ENCODE data around the gene EEFSEC. TPM values are rescaled to one million over a fixed set of nuclear protein-coding genes. Genes with fewer than 3 reads are reported as not detected.

The EEFSEC gene
- total RNA-seq, 1 donor from 2014 or later: 24.6 TPM

GRCh38 chr3:128343287-128344051 is 190.2 kb downstream of the EEFSEC start:
- H3K36me3 ChIP-seq: peaks cover 0 to 5% of the 10 kb centered on the region in 2 donors
- H3K4me3 ChIP-seq: no peak overlapping the region
- peaks cover 4% of the 10 kb centered on the region for H3K4me1 ChIP-seq
- no peak for TF ChIP-seq POLR2A (IDR thresholded peaks at IDR 0.05)
- no peak for TF ChIP-seq POLR2AphosphoS5 (IDR thresholded peaks at IDR 0.05; ENCODE audit: insufficient read depth in 1 of 2, low read depth in 1 of 2)
- TF ChIP-seq CTCF (IDR thresholded peaks at IDR 0.05): no peak
- DNase-seq (ENCODE audit: extremely low spot score in 2 of 2): no peak
- no peak overlapping the region for H3K27ac ChIP-seq
- no peaks in the 10 kb centered on the region for H3K9me3 ChIP-seq
- no peaks in the 10 kb centered on the region for H3K27me3 ChIP-seq
- intact Hi-C loops (cut with DNase I): no loop called here

- no peak for TF ChIP-seq CTCF (IDR thresholded peaks at IDR 0.05)
- no peak for TF ChIP-seq POLR2AphosphoS5 (IDR thresholded peaks at IDR 0.05; ENCODE audit: insufficient read depth in 1 of 2, low read depth in 1 of 2)
- no peak for TF ChIP-seq POLR2A (IDR thresholded peaks at IDR 0.05)
Measured at GRCh38 chr3:128344052-128344735, 190.9 kb downstream of the EEFSEC start.

GRCh38 chr3:128345196-128345595 is 191.9 kb downstream of the EEFSEC start:
- intact Hi-C loops (cut with DNase I): no loop called here
- no peak for DNase-seq (ENCODE audit: extremely low spot score in 2 of 2)

More at GRCh38 chr3:128344052-128344735, 190.9 kb downstream of the EEFSEC start:
- Histone ChIP-seq H3K4me1 (peaks cover 11% of the 10 kb centered on the region), H3K27ac (no peak overlapping the region), H3K36me3 (peaks cover 0 to 5% of the 10 kb centered on the region in 2 donors), H3K27me3 (no peaks in the 10 kb centered on the region), H3K4me3 (no peak overlapping the region), H3K9me3 (no peaks in the 10 kb centered on the region)
- no peak for DNase-seq (ENCODE audit: extremely low spot score in 2 of 2)
- intact Hi-C loops (cut with DNase I): no loop called here

DNA sequence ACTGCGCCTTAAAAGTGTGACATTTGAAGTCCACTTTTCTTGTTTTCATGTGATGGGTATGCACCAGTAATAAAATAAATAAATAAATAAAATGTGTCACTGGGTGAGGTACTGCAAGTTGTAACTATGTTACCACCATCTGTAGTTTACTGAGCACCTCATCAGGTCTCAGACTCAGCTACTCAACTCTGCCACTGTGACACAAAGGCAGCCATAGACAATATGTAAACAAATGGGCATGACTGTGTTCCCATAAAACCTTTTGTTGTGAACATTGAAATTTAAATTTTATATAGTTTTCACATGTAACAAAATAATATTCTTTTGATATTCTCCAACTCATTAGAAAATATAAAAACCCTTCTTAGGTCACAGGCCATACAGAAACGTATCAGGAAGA is 193.3 kb downstream of the EEFSEC start:
- Histone ChIP-seq H3K27ac (no peak overlapping the region), H3K9me3 (no peaks in the 10 kb centered on the region), H3K36me3 (peaks cover 0 to 2% of the 10 kb centered on the region in 2 donors), H3K27me3 (no peaks in the 10 kb centered on the region), H3K4me3 (no peak overlapping the region), H3K4me1 (peaks cover 17% of the 10 kb centered on the region)
- no peak for DNase-seq (ENCODE audit: extremely low spot score in 2 of 2)
- intact Hi-C loops (cut with DNase I): no loop called here
- TF ChIP-seq POLR2A (IDR thresholded peaks at IDR 0.05) (no peak), CTCF (IDR thresholded peaks at IDR 0.05) (no peak), POLR2AphosphoS5 (IDR thresholded peaks at IDR 0.05; ENCODE audit: insufficient read depth in 1 of 2, low read depth in 1 of 2) (no peak)

More at GRCh38 chr3:128345196-128345595, 191.9 kb downstream of the EEFSEC start:
- Histone ChIP-seq H3K9me3 (no peaks in the 10 kb centered on the region), H3K4me1 (peaks cover 17% of the 10 kb centered on the region), H3K36me3 (peaks cover 0 to 5% of the 10 kb centered on the region in 2 donors), H3K27me3 (no peaks in the 10 kb centered on the region), H3K4me3 (no peak overlapping the region), H3K27ac (no peak overlapping the region)
- no peak for TF ChIP-seq POLR2AphosphoS5 (IDR thresholded peaks at IDR 0.05; ENCODE audit: insufficient read depth in 1 of 2, low read depth in 1 of 2)
- TF ChIP-seq POLR2A (IDR thresholded peaks at IDR 0.05): no peak
- no peak for TF ChIP-seq CTCF (IDR thresholded peaks at IDR 0.05)

DNA sequence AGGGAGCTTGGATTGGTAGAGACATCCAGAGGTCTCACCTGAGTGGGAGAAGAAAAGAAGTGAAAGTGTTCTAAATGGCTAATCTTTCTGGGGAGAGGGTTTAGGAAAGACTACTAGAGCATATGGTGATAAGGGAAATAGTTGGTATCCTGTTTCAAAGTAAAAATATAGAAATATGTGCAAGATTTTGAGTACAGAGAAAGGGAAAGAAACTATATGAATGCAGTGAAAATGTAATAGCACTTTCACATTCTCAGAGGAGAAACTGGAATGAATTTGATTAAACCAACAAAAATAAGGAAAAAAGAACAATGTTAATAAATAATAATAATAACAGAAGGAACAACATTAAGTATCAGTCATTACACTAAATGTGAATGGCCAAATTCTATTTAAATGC is 194.0 kb downstream of the EEFSEC start:
- no peak for DNase-seq (ENCODE audit: extremely low spot score in 2 of 2)
- no peak overlapping the region for H3K27ac ChIP-seq
- H3K4me3 ChIP-seq: no peak overlapping the region
- H3K36me3 ChIP-seq: no peaks in the 10 kb centered on the region
- intact Hi-C loops (cut with DNase I): no loop called here
- no peaks in the 10 kb centered on the region for H3K9me3 ChIP-seq
- peaks cover 17% of the 10 kb centered on the region for H3K4me1 ChIP-seq
- H3K27me3 ChIP-seq: no peaks in the 10 kb centered on the region
- TF ChIP-seq POLR2AphosphoS5 (IDR thresholded peaks at IDR 0.05; ENCODE audit: insufficient read depth in 1 of 2, low read depth in 1 of 2) (no peak), CTCF (IDR thresholded peaks at IDR 0.05) (no peak), POLR2A (IDR thresholded peaks at IDR 0.05) (no peak)
